Left ventricle myocardium superior (tissue), 1 donor: ENCODE measurements around the gene CMSS1. TPM values are rescaled to one million over a fixed set of nuclear protein-coding genes. Genes with fewer than 3 reads are reported as not detected.
A peak's percentile ranks its signal among the peaks of the same experiment; 100 is the strongest.

Experiments
- ATAC-seq: fragments of 200-7000 bp; cut with Tn5 transposase; one replicate; pipeline ENCODE4 v1.9.1; 2020; ENCODE audit warnings: mild to moderate bottlenecking, moderate library complexity
- DNase-seq: peaks from one replicate; pipeline ENCODE4 v3.0.0-alpha.2; 2020
- intact Hi-C: fragments of 100-400 bp; cut with micrococcal nuclease; formaldehyde crosslinking; loops from one replicate; pipeline ENCODE4 v1.11.0; 2022
- total RNA-seq: library from RNA; stranded (reverse); fragmentation: NEBNext Ultra II Directional; extraction: Animal tissue kit (Norgen Biotek cat#: 25700); gene quantifications from one replicate; pipeline ENCODE4 v1.2.1, GENCODE V29; 2021
- donor health status: DM: no; HTN: yes; CAD: no; lungs with severe emphysema.

Gene CMSS1
- total RNA-seq, 1 donor from 2014 or later = 34.5 TPM

- DNase-seq = no peak
- intact Hi-C loops = no loop called here
- ATAC-seq = peak; percentile 19
These were observed 341.9 kb downstream of the CMSS1 start for GRCh38 chr3:100159331-100160153.

DNA sequence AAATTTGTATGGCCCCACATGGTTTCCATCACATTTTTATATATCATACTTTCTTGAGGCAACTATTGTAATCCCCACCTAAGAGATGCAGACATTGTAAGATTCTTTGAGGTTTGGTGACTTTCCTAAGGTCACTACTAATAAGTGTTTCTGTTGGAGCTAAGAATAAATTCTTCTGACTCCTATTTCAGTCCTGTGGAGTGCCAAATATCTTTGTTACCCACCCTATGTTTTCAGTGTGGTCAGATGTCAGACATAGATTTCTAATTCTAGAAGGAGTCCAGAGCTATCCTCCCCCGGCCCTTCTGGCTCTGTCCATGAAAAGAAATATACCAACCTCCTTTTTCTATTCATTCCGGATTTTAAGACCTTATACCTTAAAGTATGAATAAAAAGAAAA, 342.9 kb downstream of the CMSS1 start:
- ATAC-seq (no peak), DNase-seq (no peak)
- intact Hi-C loops = no loop called here

GRCh38 chr3:100163787-100164186, 346.1 kb downstream of the CMSS1 start:
- ATAC-seq = peak; percentile 71
- intact Hi-C loops = no loop called here

DNA sequence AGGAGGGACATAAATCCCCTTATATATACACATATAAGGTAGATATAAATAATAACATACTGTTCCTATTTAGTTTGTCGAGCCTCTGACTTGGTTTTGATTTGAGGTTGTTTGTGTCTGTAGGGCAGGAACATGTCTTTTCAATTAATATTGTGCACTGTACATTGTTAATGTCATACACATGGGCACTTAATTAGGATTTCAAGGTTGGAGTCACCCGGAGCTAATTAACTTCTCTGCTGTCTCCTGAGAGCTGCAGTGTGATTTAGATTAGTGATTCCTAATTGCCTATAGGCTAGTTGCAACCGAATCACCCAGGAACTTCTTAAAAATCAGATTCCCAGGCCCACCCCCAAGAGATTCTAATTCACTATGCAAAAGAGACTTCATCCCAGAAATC, 347.1 kb downstream of the CMSS1 start:
- DNase-seq (no peak), ATAC-seq (no peak)
- intact Hi-C loops = no loop called here

More at GRCh38 chr3:100163787-100164186, 346.1 kb downstream of the CMSS1 start:
- no peak for DNase-seq

DNA sequence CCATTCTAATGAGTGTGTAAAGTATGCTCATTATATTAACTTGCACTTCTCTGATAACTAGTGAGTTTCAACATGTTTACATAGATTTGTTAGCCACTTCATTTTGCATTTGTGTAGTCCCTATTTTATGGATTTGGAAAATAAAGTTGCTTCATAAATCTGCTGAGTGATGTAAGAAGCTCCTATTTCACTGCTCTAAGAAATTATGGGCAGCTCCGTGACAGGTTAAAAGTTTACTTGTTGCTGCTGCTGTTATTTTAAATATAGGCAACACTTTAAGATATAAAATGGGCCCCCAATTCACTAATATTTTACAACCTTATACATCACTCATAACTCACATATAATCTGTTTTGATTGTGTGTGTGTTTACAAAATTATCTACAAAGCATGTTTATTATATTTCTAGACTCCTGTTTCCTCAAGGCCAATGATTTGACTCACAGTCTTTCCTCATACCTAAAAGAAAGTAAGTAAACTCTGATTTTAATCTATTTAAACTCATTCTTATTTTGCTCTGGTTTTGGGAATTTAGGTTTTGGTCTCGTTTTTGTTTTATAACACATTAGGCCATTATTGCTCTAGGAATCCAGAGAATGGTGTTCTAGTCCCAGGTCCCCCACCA, 348.4 kb downstream of the CMSS1 start:
- intact Hi-C loops = no loop called here
- ATAC-seq = no peak
- DNase-seq = no peak

DNA sequence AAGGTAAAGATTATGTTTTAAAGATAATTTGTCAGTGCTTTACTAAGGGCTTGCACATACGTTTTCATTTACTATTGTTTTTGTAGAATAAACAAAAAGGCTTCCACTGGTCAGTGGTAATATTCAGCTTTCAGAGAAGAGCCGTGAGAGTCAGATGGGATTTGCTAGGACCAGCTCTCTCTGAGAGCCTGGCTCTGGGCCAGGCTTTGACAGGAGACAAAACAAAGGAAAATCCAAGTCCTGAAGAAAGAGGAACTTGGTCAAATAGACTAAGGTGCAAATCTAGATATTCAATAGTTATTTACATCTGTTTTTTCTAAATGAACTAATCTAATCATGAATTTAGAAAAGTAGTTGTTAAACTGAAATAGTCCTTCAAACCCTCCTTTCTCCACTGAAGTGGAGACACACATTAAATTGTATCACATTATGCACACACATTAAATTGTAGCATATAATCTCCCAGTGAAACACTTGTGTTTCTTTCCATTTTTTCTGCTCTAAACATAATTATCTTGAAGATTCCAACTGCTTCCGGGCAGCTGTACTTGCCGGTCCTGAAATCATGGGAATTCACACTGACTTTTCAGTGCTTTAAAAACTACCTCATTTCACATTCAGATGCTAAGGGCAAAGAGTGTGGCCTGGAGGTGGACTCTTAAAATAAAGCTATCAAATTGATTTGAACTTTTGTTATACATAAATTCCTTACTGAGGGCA, 351.7 kb downstream of the CMSS1 start:
- intact Hi-C loops = no loop called here
- ATAC-seq (peak; percentile 55), DNase-seq (peak; percentile 70)

DNA sequence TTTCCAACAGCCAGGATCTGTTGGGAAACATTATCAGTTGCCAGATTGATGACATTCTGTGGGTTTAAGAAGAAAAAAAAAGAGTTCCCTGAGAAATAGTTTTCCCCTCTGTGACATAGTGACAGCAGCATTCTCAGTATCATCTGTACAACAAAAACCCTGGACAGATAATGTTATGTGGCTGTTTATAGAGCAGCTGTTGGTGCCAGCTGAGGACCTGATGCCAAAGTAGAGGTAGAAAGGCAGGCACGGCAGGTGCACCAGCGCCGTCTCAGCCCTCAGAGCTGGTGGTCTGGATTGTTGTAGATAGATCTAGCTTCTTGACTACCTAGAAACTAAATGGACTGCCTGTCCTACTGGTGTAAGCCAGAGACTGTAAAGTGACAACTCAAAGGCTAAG, 352.8 kb downstream of the CMSS1 start:
- peak; percentile 29 for DNase-seq
- intact Hi-C loops = no loop called here
- ATAC-seq = peak; percentile 83

GRCh38 chr3:100171211-100171914, 353.7 kb downstream of the CMSS1 start:
- no peak for DNase-seq
- peak; percentile 31 for ATAC-seq
- intact Hi-C loops = no loop called here

DNA sequence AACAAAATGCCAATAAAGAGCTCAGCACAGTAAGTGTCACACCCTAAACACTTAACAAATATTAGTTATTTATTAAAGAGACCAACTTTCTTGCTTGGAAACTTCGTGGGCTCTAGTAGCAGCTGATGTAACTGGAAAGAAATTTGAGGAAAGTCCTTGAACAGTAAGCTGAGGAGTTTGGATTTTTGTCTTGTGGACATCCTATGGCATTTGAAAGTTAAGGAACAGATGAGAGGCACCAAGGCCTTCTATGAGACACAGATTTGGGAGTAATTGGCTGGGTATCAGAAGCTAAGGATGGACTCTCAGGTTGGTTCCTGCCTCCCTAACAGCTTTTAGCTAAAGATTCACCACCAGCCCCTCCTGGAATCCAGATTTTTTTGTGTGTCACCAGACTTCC, 356.3 kb downstream of the CMSS1 start:
- no peak for DNase-seq
- intact Hi-C loops = no loop called here
- no peak for ATAC-seq

- ATAC-seq = peak; percentile 32
- intact Hi-C loops = no loop called here
- DNase-seq = no peak
These were observed 358.1 kb downstream of the CMSS1 start for GRCh38 chr3:100175637-100176280.

DNA sequence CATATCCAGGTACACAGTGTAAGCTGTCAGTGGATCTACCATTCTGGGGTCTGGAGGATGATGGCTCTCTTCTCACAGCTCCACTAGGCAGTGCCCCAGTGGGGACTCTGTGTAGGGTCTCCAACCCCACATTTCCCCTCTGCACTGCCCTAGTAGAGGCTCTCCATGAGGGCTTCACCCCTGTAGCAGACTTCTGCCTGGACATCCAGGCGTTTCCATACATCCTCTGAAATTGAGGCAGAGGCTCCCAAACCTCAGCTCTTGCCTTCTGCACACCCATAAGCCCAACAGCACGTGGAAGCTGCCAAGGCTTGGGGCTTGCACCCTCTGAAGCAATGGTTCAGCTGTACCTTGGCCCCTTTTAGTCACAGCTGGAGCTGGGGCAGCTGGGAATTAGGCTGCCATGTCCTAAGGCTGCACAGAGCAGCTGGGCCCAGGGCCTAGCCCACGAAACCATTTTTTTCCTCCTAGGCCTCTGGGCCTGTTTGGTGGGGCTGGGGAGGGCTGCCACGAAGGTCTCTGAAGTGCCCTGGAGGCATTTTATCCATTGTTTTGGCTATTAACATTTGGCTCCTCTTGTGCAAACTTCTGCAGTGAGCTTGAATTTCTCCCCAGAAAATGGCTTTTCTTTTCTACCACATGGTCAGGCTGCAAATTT, 362.2 kb downstream of the CMSS1 start:
- ATAC-seq (no peak), DNase-seq (no peak)
- intact Hi-C loops = no loop called here

DNA sequence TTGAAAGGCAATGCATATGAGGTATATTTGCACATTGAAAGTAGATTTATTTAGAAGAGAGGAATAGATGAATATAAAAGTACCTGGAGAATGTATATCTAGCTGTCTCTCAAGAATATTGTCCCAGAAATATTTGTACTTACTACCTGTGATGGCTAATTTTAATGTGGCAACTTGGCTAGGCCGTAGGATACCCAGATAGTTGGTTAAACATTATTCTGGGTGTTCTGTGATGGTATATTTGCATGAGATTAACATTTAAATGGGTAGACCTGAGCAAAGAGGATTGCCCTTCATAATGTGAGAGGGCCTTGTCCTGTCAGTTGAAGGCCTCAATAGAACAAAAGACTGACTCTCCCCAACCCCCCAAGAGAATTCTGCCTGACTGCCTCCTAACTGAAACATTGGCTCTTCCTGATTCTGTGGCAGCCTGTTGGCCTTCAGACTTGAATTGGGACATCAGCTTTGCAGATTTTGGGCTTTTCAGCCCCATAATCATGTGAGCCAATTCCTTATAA, 366.0 kb downstream of the CMSS1 start:
- DNase-seq = no peak
- no peak for ATAC-seq
- intact Hi-C loops = no loop called here

DNA sequence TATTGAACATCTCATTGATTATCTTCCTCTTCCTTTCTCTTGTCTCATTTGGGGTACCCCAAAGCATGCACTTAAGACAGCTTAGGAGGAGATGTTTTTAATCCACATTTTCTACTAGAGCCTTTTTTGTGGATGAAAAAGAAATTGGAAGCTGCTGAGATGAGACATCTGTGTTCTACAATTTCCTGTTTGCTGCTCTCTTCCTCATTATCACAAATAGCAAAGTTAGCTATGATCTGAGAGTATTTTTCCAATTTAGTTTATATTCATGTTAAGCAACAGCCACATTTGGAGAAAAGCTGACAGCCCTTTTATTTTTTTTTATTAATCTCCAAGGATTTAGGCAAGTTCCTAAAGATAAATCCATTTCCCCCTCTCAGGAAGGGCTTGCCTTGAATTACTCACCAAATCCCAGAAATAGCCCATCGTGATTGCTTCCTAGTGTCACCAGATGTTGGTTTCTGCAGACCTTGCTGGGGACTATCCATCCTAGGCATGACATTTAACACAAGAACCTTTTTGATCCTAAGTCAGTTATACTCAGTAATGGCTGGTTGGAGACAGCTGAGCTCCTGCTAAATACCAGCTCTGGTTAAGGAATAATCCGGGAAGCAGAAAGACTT, 367.4 kb downstream of the CMSS1 start:
- intact Hi-C loops = no loop called here
- DNase-seq = no peak
- ATAC-seq = peak; percentile 79

GRCh38 chr3:100185847-100186246, 368.2 kb downstream of the CMSS1 start:
- peak; percentile 75 for ATAC-seq

DNA sequence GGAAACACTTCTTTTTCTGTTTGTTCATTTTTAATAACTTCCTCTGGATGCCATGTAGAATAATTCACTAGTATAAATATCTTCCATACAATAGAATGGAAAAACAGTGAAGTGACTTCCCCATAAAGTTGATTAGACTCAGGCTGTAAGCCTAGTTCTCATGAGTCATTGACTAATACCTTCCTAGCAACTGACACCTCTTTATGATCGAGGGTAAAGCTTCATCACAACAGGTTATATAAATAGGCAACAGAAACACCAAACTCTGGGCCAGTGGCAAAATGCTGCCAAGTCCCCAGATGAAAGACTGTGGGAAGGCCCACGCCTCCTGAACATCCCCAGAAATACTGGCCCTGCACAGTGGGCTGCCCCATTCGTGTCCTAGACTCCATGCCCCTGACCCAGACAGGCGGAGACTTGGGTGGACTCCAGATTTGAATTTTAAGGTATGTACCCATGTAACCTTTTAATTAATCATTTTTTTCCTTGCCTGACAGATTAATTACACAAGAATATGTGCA, 371.8 kb downstream of the CMSS1 start:
- intact Hi-C loops = no loop called here
- DNase-seq = peak; percentile 29
- peak; percentile 54 for ATAC-seq

More at GRCh38 chr3:100185847-100186246, 368.2 kb downstream of the CMSS1 start:
- intact Hi-C loops = no loop called here
- DNase-seq = no peak

DNA sequence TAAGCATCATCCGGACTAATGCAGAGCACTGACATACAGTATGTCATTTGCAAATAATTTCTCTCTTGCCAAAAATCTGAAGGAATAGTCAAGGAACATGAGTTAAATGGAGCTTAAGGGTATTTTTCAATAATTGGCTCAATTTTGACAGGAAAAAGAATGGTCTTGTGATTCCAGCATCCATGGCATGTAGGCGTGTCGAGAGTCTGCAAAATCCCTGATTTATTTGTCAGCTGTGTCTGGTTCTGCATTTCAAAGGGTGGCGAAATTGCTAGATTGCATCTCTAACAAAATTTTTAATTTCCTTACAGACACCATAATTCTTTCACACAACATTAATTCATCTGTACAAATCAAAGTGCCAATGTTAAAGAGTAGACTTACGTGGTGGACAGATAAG, 377.7 kb downstream of the CMSS1 start:
- ATAC-seq (no peak), DNase-seq (no peak)
- intact Hi-C loops = no loop called here

DNA sequence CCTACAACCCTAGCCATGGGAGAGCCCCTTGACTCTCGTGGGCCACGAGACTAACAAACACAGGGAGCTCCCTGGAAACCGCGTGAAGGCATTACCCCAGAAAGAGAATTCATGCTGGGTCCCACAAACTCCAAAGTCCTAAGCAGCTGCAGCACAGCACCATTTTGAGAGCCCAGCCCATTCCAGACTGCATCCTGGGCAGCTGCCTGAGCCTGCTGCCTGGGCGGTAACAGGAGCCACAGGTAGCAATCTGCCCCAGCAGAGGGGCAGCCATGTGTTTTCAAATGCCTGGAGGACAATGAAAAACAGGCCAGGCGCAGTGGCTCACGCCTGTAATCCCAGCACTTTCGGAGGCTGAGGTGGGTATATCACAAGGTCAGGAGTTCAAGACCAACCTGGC, 380.2 kb downstream of the CMSS1 start:
- intact Hi-C loops = no loop called here
- ATAC-seq (no peak), DNase-seq (no peak)
